SU-DHL-6 (cell line): ENCODE results near the gene NTN3.

ENCODE experiments used
- H2AFZ ChIP-seq: fragments of 200-600 bp; sonication (generic); 2 replicates; pipeline ENCODE4 v1.6.1; 2014; ENCODE audit warnings: low read depth, mild to moderate bottlenecking, moderate library complexity, mixed read lengths, antibody characterized with exemption, low read length; ENCODE audit not compliant: severe bottlenecking
- H3F3A ChIP-seq: fragments of 200-600 bp; shearing (Covaris generic); 2 replicates; pipeline ENCODE4 v1.6.0; 2016; ENCODE audit warnings: antibody characterized with exemption, mild to moderate bottlenecking; ENCODE audit not compliant: insufficient read depth
- H3K27ac ChIP-seq: fragments of 200-600 bp; sonication (generic); 2 replicates; pipeline ENCODE4 v1.5.1; 2016; ENCODE audit warnings: low read depth, mild to moderate bottlenecking, low read length, moderate library complexity, mixed read lengths
- H3K27me3 ChIP-seq: fragments of 200-600 bp; sonication (generic), shearing (Covaris generic); 2 replicates; pipeline ENCODE4 v1.6.0; 2014; ENCODE audit warnings: mild to moderate bottlenecking, low read length
- H3K36me3 ChIP-seq: fragments of 200-600 bp; sonication (generic); 2 replicates; pipeline ENCODE4 v1.6.1; 2014; ENCODE audit warnings: mild to moderate bottlenecking, low read length, mixed read lengths
- H3K4me2 ChIP-seq: fragments of 300-600, 200-600 bp; shearing (Covaris generic), sonication (generic); 2 replicates; pipeline ENCODE4 v1.6.0; 2014; ENCODE audit warnings: low read length, low read depth, mild to moderate bottlenecking; ENCODE audit not compliant: poor library complexity, severe bottlenecking
- H3K4me3 ChIP-seq: fragments of 200-600 bp; sonication (generic); 2 replicates; pipeline ENCODE4 v1.5.1; 2014; ENCODE audit warnings: antibody characterized with exemption, low read length, mild to moderate bottlenecking, mixed read lengths; ENCODE audit not compliant: insufficient read depth, poor library complexity, severe bottlenecking
- H3K79me2 ChIP-seq: fragments of 200-600 bp; sonication (generic); 2 replicates; pipeline ENCODE4 v1.6.1; 2014; ENCODE audit warnings: mild to moderate bottlenecking, low read length, moderate library complexity; ENCODE audit not compliant: insufficient read depth
- H3K9ac ChIP-seq: fragments of 200-600 bp; sonication (generic); 2 replicates; pipeline ENCODE4 v1.7.0; 2014; ENCODE audit warnings: mild to moderate bottlenecking, low read length
- H3K9me2 ChIP-seq: fragments of 200-600 bp; sonication (generic); replicated peaks from 2 replicates; pipeline ENCODE4 v1.6.1; 2014; ENCODE audit warnings: low read length; ENCODE audit not compliant: insufficient read depth
- H3K9me3 ChIP-seq: fragments of 200-600 bp; sonication (generic); 2 replicates; pipeline ENCODE4 v1.6.1; 2014; ENCODE audit warnings: low read length, mixed read lengths; ENCODE audit not compliant: insufficient read depth
- H4K20me1 ChIP-seq: fragments of 200-600 bp; sonication (generic); 2 replicates; pipeline ENCODE4 v1.6.1; 2014; ENCODE audit warnings: low read depth, mild to moderate bottlenecking, antibody characterized with exemption, low read length, moderate library complexity, mixed read lengths
- EZH2phosphoT487 ChIP-seq: fragments of 200-600 bp; sonication (generic), shearing (Covaris generic); conservative IDR thresholded peaks from 2 replicates; pipeline ENCODE4 v1.6.1; 2018; ENCODE audit warnings: mild to moderate bottlenecking, antibody characterized with exemption, low read length, moderate library complexity, mixed read lengths
- TF ChIP-seq, protein P1 (sequence below): fragments of 200-600 bp; sonication (generic); IDR thresholded peaks from one replicate; pipeline ENCODE4 v1.5.1; 2017; ENCODE audit warnings: antibody characterized with exemption, mild to moderate bottlenecking, low read length, moderate library complexity; ENCODE audit not compliant: insufficient read depth, poor library complexity, severe bottlenecking

The NTN3 gene

DNA sequence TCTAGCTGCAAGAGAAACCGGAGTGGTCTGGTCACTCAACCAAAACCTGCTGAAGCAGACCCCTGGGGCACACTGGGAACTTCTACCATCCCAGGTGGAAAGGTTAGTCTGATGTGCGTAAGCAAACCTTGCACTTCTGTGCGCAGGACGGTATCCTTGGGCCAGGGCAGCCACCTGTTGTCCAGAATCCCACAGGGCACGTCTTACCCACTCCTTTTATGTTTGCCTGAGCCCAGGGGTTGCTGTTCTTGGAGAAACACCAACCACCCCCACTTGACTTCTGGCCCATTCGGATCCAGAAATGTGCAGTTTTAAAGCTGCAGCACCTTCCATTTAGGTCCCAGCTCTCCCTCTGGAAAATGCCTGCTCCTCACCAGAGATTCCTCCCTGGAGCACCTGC lies 22.5 kb downstream of the NTN3 start:
- Histone ChIP-seq H3K27ac (no peak overlapping the region), H3K9me3 (no peaks in the 10 kb centered on the region), H3K27me3 (no peaks in the 10 kb centered on the region), H3K4me3 (no peak overlapping the region), H3K9me2 (no peaks in the 10 kb centered on the region), H3K79me2 (no peaks in the 10 kb centered on the region; the same call in 1 of the 2 replicates), H2AFZ (no peak overlapping the region), H3F3A (no peaks in the 10 kb centered on the region), H3K36me3 (no peaks in the 10 kb centered on the region), H3K4me2 (no peak overlapping the region), H4K20me1 (no peaks in the 10 kb centered on the region), H3K9ac (no peak overlapping the region)
- no peak for TF ChIP-seq EZH2phosphoT487
- TF ChIP-seq, protein P1, sequence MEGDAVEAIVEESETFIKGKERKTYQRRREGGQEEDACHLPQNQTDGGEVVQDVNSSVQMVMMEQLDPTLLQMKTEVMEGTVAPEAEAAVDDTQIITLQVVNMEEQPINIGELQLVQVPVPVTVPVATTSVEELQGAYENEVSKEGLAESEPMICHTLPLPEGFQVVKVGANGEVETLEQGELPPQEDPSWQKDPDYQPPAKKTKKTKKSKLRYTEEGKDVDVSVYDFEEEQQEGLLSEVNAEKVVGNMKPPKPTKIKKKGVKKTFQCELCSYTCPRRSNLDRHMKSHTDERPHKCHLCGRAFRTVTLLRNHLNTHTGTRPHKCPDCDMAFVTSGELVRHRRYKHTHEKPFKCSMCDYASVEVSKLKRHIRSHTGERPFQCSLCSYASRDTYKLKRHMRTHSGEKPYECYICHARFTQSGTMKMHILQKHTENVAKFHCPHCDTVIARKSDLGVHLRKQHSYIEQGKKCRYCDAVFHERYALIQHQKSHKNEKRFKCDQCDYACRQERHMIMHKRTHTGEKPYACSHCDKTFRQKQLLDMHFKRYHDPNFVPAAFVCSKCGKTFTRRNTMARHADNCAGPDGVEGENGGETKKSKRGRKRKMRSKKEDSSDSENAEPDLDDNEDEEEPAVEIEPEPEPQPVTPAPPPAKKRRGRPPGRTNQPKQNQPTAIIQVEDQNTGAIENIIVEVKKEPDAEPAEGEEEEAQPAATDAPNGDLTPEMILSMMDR, result no peak

DNA sequence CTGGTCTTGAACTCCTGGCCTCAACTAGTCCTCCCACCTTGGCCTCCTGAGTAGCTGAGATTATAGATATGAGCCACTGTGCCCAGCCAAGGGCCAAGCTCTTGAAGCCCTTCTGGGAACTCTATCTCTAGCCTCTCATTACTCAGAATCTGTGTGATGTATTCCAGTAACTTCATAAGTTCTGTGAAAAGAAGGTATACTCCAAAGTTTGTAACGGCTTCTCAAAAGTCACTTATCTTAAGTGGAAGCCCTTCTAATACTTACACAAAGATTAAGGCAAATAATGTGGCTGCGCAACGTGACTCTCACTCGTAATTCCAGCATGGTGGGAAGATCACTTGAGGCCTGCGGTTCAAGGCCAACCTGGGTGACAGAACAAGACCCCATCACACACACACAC lies 23.5 kb downstream of the NTN3 start:
- no peaks in the 10 kb centered on the region for H3K9me2 ChIP-seq
- no peaks in the 10 kb centered on the region; the same call in 1 of the 2 replicates for H3K79me2 ChIP-seq
- H3K36me3 ChIP-seq, result no peaks in the 10 kb centered on the region
- H2AFZ ChIP-seq, result no peak overlapping the region
- H3K4me3 ChIP-seq, result no peak overlapping the region
- no peaks in the 10 kb centered on the region for H3K27me3 ChIP-seq
- H3F3A ChIP-seq, result no peaks in the 10 kb centered on the region
- H3K9me3 ChIP-seq, result no peaks in the 10 kb centered on the region
- no peak overlapping the region for H3K27ac ChIP-seq
- no peak for TF ChIP-seq EZH2phosphoT487
- TF ChIP-seq, protein P1, result no peak
- no peaks in the 10 kb centered on the region for H4K20me1 ChIP-seq
- no peak overlapping the region for H3K9ac ChIP-seq
- H3K4me2 ChIP-seq, result no peak overlapping the region

DNA sequence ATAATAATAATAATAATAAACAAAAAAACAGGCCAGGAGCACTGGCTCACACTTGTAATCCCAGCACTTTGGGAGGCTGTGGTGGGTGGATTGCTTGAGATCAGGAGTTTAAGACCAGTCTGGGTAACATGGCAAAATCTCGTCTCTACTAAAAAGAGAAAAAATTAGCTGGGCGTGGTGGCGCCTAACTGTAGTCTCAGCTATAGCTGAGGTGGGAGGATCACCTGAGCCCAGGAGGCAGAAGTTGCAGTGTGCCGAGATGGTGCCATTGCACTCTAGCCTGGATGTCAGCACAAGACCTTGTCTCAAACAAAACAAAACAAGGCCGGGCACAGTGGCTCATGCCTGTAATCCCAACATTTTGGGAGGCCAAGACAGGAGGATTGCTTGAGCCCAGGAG lies 23.9 kb downstream of the NTN3 start:
- no peak overlapping the region for H2AFZ ChIP-seq
- no peaks in the 10 kb centered on the region for H3F3A ChIP-seq
- H3K9me2 ChIP-seq, result no peaks in the 10 kb centered on the region
- no peaks in the 10 kb centered on the region for H3K36me3 ChIP-seq
- H3K4me3 ChIP-seq, result no peak overlapping the region
- no peak overlapping the region for H3K4me2 ChIP-seq
- no peak overlapping the region for H3K9ac ChIP-seq
- H4K20me1 ChIP-seq, result no peaks in the 10 kb centered on the region
- H3K79me2 ChIP-seq, result no peaks in the 10 kb centered on the region; the same call in 1 of the 2 replicates
- no peak overlapping the region for H3K27ac ChIP-seq
- TF ChIP-seq EZH2phosphoT487, result no peak
- TF ChIP-seq, protein P1, result no peak
- no peaks in the 10 kb centered on the region for H3K27me3 ChIP-seq
- H3K9me3 ChIP-seq, result no peaks in the 10 kb centered on the region
